Measurements from ENCODE around the gene IP6K2. TPM values are rescaled to one million over a fixed set of nuclear protein-coding genes. Genes with fewer than 3 reads are reported as not detected.

The IP6K2 gene
- total RNA-seq, 1 experiment from 2014 or later, result 69.2 TPM

DNA sequence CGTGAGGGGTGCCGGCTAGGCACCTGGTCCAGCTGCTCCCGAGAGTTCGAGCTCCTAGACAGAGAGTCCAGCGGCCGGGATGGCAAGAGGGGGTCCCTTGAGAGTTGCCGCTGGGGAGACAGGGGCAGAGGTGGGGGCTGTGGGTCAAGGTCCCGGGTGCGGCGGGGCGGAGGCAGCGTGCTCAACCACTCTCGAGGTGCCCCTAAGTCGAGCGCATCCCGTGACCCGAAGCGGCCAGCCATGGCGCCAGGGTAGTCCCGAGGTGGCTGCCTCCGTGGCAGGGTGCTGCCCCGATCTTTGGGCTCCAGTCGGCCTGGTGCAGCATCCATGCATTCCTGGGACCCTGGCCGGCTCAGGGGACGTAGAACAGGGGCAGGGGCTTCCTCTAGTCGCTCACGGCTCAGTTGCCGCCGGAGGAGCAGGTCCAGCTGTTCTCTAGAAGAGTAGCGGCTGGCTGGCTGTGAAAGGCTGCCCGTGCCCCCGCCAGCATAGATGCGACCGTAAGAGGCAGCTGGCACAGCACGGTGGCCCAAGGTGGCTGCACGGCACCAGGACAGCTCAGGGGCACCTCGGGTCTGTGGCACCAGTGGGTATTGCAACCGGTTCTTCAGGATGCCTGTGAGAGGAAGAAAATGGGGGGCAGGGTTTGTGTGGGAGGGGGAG lies 76.9 kb downstream of the IP6K2 start:
- no peak for DNase-seq (ENCODE audit: low read depth)

Other genes with a start within 250 kb of the IP6K2 start
- gene SHISA5, start 213.0 kb downstream of the IP6K2 start, total RNA-seq (2014; rRNA removed), result 192 and 227 TPM in 2 replicates
- 22.1 and 22.6 TPM in 2 replicates for gene PFKFB4, start 160.4 kb downstream of the IP6K2 start, total RNA-seq (2014; rRNA removed)
- gene UCN2, start 153.4 kb downstream of the IP6K2 start, total RNA-seq (2014; rRNA removed), result 1.7 and 1.8 TPM in 2 replicates
- gene COL7A1, start 121.9 kb downstream of the IP6K2 start, total RNA-seq (2014; rRNA removed), result 12.7 and 14.2 TPM in 2 replicates
- 368 and 384 TPM in 2 replicates for gene UQCRC1, start 107.6 kb downstream of the IP6K2 start, total RNA-seq (2014; rRNA removed)
- not detected in 2 replicates for gene TMEM89, start 95.5 kb downstream of the IP6K2 start, total RNA-seq (2014; rRNA removed)
- gene SLC26A6, start 81.8 kb downstream of the IP6K2 start, total RNA-seq (2014; rRNA removed), result 19.6 and 32.5 TPM in 2 replicates
- 4.3 and 4.5 TPM in 2 replicates for gene CELSR3, start 54.3 kb downstream of the IP6K2 start, total RNA-seq (2014; rRNA removed)
- 29.8 and 37.9 TPM in 2 replicates for gene NCKIPSD, start 31.3 kb downstream of the IP6K2 start, total RNA-seq (2014; rRNA removed)
- 41.3 and 48.3 TPM in 2 replicates for gene PRKAR2A, start 130.7 kb upstream of the IP6K2 start, total RNA-seq (2014; rRNA removed)
- 14.5 and 17.5 TPM in 2 replicates for gene SLC25A20, start 181.7 kb upstream of the IP6K2 start, total RNA-seq (2014; rRNA removed)
- 73.2 and 84.3 TPM in 2 replicates for gene ARIH2, start 201.6 kb upstream of the IP6K2 start, total RNA-seq (2014; rRNA removed)

Measured in LHCN-M2 (cell line).